Measurements from ENCODE around the gene BLOC1S5.

GRCh38 chr6:8105791-8106190 lies 41.6 kb upstream of the BLOC1S5 start:
- TF ChIP-seq, protein P1, sequence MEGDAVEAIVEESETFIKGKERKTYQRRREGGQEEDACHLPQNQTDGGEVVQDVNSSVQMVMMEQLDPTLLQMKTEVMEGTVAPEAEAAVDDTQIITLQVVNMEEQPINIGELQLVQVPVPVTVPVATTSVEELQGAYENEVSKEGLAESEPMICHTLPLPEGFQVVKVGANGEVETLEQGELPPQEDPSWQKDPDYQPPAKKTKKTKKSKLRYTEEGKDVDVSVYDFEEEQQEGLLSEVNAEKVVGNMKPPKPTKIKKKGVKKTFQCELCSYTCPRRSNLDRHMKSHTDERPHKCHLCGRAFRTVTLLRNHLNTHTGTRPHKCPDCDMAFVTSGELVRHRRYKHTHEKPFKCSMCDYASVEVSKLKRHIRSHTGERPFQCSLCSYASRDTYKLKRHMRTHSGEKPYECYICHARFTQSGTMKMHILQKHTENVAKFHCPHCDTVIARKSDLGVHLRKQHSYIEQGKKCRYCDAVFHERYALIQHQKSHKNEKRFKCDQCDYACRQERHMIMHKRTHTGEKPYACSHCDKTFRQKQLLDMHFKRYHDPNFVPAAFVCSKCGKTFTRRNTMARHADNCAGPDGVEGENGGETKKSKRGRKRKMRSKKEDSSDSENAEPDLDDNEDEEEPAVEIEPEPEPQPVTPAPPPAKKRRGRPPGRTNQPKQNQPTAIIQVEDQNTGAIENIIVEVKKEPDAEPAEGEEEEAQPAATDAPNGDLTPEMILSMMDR (conservative IDR thresholded peaks at IDR 0.05; ENCODE audit: low read depth, low read length): no peak
- TF ChIP-seq EZH2 (IDR thresholded peaks at IDR 0.05; ENCODE audit: low read length, unreplicated experiment) (no peak), EZH2phosphoT487 (IDR thresholded peaks at IDR 0.05; ENCODE audit: borderline replicate concordance, low read length) (no peak)
